SK-N-DZ (cell line): ENCODE measurements around the gene SYT15B. TPM values are rescaled to one million over a fixed set of nuclear protein-coding genes. Genes with fewer than 3 reads are reported as not detected.
"Not testable (repeated sequence)": the region's sequence is repeated elsewhere in the genome, so short reads cannot be mapped to it uniquely, and the experiment has no call there.

Source experiments
- DNase-seq: peaks from one replicate; pipeline ENCODE4 v3.0.0-alpha.2; 2015; ENCODE audit warnings: low spot score
- polyA plus RNA-seq, 2 experiments: library from polyadenylated mRNA; depleted of rRNA; stranded (reverse); fragments of >200 nt; gene quantifications; 2 replicates each; pipeline ENCODE4 v1.2.3, GENCODE V29; 2014

SYT15B gene
- polyA plus RNA-seq (2014; cell fraction: cytosol; rRNA removed) = not detected in 2 replicates
- polyA plus RNA-seq (2014; cell fraction: nucleus; rRNA removed) = 0.33 TPM in 1 of 2 replicates, not detected in the other

DNA sequence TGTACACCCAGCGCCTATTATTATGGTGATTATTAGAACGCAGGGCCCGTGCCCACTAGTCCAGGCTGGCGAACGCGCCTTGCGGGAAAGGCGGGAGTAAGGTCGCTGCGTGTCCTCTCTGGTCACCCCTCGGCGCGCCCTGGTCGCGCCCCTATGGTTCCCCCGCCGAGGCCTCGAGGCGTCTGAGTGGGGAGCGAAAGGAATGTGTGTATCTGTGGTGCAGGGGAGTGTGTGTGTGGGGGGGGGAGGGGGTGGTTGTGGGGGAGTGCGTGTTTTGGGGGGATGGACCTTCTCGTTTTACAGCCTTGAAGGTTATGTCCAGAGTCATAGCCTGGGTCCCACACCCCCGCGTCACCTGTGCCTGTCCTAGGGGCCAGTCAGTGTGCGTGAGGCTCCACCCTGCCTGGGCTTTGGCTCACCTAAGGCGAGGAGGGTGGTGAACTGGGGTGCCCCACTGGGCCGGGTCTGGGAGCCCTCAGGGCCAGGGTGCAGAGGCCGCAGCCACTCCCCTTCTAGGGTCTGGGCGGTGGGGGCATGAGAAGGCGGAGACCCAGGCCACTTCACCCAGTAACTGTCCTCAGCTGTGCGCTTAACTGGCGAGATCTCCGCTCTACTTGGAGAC, at the start of gene SYT15B:
TSS of gene SYT15B (minus strand) at position 39 of the 622 bp plus-strand sequence. CDS start 952 bp downstream, outside the sequence.
- not testable (repeated sequence) for DNase-seq

DNA sequence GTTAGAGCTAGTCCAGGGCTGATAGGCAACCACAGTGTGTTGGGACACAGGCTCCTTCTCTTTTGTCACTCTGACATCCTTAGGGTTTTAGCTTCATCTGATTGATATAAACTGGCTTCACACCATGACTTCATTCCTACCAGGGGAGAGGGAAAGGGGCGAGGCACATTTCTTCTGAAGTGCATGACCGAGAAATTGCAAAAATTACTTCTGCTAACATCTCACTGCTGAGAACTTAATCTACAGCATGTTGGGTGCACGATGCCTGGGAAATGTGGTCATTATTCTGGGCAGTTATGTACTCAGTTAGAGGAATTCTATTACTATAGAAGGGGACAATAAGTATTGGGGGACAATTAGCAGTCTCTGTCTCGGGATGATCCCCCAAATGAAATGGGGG, 16.2 kb upstream of the SYT15B start:
- not testable (repeated sequence) for DNase-seq

DNA sequence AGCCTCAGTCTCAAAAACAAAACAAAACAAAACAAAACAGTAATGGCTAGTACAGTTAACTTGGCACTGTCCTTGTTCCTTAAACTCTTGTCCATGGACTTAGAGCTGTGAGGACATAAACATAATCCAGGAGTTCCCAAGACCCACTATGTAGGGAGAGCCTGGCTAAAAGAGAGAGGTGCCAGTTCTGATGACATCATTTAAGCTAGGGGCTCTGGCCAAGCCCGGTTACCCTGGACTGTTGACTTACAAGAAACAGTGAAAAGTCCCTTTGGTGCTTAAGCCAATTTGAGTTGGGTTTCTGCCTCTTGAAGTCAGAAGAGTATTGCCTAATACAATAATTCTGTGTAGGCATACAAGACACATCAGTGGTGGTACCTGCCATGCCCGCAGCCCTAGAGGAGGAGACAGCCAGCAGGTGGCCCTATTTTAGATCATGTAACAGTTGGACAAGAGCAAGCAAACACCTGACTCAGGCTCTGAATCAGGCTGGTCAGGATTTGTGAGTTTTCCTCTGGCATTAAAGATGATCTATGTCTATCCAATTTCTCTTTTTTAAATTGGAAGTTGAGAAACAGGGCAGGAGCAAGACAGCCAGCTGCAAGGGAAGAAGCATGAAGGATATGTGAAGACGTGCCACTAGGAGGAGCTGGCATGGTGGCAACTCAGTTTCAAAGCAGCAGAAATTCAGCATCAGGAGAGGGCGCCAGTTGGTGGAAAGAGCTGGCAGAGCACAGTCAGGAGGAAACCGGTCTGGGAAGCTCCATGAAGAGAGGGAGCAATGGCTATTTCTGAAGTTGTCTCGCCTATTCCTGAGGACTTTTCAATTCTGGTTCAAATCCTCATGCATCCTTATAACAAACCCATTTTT, 12.2 kb upstream of the SYT15B start:
- peak; percentile 0 for DNase-seq

DNA sequence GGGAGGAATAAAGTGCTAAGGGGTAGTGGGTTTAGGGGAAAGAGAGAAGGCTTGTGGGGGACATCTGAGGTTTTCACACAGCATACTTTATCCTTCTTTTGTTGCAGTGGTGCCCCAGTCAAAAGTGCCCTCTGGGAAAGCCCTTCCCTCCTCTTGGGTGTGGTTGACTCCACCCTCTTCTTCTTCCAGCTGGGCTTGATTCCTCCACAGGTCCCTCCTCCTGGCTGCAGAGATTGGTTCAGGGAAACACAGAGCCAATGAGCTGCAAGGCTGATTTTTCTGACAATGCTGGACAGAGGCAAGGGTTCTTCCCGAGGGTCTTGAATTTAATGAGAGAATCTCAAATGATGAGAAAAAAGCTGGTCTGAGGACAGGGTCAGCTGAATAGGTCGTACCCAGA, 7.4 kb upstream of the SYT15B start:
- DNase-seq = not testable (repeated sequence)

DNA sequence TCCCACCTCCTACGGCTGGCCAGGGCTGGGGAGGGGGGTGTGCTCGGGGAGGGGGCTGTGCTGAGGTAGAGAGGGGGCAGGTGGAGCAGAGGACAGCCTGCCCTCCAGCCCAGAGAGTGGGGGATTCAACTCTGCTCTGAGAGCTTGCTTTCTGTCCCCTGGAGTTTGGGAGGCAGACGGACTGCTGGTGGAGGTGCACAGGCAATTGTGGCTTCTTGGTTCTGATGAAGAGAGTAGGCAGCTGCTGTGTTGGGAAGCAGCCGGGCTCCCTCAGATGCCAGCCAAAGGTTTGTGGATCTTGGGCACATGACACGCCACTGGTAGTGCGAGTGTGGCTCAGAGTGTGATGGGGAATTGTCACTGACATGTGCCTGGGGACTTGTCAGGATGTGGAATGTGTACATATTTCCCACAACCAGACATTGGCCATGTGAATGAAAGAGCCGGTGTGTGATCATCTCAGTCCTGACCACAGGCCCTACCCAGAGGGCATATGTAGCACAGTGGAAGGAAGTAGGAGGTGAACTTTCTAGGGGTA, 5.3 kb upstream of the SYT15B start:
- DNase-seq = not testable (repeated sequence)

DNA sequence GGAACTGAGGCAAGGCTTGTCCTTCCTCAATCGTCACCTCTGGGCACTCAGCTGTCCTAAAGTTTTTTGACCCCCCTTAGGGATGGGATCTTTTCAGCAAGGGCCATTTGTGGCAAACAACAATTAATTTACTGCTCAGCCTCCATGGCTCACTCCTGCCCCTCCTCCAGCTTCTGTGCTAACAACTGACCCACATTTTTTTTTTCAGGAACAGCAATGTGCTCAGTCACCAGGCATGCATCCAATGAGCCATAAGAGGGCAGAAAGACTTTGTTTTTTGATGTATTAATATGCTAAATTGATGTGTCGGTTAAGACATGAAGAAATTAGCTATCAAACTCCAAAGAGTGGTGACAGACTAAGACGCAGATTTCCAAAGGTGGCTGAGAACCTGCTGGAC, 4.7 kb upstream of the SYT15B start:
- peak; percentile 0 for DNase-seq

DNA sequence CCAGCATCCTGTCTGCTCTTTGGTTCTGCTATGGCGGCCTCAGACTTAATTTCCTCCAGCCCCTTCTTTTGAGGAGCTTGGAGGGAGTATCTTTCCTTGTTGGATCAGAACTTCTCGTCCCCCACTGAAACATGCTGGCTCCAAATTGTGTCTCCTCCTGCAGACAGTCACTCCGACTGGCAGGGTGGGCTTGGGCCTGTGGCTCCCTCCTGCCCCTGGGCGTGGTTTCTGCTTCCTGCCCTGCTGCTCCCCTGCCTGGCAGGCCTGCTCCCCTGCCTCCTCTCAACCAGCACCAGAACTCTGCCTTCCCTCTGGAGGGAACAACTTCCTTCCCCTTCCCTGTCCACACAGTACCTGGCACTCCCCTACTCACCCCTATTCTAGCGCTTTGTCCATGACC, 3.8 kb upstream of the SYT15B start:
- DNase-seq = not testable (repeated sequence)

DNA sequence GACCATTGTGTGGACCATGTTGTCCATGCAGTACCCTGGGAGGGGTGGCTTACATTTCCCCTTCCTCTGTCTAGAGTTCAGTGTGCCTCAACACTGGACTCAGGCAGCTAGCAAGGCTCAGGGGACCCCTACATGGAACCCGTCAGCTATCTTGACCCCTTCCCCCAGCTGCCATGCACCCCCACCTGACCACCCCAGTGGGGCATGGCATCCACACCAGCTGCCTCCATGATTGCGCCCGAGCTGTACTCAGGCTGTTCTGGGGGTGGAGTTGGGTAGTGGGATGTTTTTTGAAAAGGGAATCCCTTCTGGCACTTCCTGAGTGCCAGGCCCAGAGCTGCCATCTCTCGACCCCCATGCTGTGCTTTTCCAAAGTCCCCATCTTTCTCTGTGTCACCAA, 1.8 kb upstream of the SYT15B start:
- not testable (repeated sequence) for DNase-seq

DNA sequence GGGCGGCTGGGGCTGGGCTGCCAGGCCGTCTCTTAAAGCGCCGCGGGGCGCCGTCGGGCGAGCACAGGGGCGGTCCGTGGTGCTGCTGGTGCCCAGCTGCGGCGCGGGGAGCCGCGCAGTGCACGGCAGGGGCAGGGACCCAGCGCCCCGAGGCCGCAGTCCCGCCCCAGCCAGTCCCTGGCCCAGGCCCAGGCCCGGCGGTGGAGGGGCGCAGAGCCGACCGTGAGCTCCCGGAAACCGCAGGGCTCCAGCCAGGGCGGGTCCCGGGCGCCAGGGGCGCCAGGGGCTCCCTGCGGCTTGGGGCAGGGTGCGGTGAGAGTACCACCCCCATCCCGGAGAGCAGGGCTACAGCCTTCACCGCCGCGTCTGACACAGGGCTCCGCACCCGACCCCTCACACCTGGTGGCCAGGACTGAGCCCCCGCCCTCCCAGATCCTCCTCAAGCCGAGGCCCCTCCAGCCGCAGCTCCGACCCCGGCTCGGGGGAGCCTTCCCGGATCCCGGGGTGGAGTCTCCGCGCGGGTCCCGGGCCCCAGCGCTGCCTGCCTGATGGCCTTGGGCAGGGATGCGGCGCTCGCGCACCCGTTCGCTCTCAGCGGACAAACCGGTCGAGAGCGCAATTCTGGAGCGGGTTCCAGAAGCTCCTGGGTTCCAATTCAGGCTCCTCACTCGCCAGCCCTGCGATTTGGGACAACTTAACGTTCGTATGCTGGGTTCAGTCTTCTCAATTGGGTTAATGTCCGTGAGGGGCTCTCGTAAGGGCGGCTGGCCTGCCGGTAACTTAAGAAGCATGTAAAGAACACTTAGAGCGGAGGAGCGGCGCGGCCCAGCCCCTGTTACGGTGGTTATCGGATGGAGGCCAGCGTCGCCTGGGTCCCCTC, 478 bp downstream of the SYT15B start:
- DNase-seq = not testable (repeated sequence)

DNA sequence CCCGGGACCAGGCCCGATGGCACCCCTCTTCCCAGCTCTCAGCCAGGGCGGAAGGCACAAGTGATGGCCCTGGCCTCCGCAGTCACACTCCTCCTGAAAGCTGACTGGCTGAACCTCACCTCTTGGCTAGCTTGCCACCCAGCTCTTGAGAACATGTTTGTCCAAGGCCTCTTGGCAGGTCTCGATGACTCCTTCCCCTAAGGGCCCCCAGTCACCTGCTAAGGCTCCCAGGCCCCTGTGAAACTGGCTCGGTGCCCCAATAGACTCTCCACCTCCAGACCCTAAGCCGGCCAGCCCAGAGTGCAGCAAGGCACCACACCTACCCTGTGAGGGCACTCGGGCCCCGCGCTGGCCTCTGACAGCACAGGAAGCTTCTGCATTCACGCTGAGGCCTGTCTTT, 4.5 kb downstream of the SYT15B start:
- DNase-seq = not testable (repeated sequence)

DNA sequence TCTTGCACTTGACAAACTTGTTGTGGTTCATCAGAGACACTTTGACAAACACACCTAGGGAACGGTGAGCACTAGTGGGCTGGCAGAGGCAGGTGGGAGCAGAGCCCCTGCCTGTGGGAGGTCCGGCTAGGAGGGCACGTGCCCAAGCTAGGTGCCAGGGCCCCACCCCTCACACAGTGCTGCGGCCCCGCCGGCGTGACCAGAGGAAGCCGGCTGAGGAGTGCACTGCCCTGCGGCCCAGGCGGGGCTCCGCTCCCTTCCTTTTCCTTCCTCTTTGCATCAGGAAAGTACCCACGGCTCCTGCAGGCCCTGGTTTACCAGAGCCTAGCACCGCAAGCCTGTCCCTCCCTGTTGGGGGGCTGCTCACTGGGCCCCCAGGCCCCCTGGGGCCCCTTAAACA, 7.2 kb downstream of the SYT15B start:
- not testable (repeated sequence) for DNase-seq

DNA sequence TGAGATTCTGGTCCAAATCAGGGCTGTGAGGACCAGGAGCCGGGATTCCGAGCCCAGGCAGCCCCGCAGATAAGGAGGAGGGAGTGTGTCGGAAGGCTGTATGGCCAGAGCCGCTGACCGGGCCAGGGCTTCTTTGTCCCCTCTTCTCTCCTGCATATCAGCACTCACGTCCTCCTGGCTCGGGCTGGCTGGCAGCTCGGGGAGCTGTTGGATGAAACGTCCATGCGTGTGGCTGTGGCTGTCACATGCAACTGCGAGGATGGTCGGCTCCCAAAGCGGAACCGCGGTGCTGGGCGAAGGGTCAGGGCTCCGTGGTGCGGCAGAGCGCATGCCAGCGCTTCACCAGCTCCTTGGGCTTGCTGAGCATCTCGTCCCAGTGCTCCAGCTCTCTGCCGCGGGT, 9.5 kb downstream of the SYT15B start:
- not testable (repeated sequence) for DNase-seq

DNA sequence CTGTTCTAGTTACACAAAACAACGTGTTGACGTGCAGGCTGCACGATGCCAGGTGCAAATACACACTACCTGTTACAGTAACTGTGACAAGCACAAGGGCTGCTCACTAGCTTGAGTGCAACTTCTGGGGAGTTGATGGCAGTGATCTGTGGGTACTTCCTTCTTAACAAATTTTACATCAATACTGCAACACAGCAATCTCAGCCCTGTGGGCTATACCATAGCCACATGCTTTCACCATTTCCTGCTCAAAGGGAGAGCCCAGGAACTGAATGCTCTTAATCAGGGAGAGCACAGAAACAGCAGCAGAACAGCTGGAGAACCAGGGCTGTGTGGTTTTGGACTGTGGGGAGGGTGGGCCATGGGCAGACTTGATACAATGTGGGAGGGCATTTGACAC, 10.2 kb downstream of the SYT15B start:
- not testable (repeated sequence) for DNase-seq

DNA sequence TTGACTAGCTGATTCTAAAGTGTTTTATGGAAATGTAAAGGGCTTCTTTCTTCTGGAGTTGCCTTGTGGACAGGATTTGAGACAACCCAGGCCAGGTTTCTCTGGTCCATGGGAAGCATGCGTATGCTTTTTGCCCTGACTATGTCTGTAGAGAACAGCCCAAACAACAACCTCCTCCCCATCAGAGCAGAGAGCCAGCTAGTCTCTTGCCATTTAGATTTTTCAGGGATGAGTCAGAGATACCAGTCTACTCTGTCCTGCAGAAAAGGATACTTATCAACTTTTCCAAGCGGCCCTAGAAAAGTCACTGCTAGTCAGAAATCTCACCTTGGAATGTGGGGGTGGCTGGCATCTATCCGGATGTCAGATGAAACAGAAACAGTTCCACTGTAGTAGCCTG, 11.6 kb downstream of the SYT15B start:
- DNase-seq = not testable (repeated sequence)

DNA sequence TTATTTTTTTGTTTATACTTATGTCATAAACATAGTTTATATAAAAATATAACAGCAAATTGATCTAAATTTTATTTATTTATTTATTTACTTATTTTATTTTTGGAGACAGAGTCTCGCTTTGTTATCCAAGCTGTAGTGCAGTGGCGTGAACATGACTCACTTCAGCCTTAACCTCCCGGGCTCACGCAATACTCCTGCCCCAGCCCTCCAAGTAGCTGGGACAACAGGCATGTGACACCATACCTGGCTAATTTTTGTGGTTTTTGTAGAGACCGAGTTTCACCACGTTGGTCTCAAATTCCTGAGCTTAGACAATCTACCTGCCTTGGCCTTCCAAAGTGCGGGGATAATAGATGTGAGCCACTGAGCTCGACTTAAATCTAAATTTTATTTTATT, 13.0 kb downstream of the SYT15B start:
- not testable (repeated sequence) for DNase-seq

DNA sequence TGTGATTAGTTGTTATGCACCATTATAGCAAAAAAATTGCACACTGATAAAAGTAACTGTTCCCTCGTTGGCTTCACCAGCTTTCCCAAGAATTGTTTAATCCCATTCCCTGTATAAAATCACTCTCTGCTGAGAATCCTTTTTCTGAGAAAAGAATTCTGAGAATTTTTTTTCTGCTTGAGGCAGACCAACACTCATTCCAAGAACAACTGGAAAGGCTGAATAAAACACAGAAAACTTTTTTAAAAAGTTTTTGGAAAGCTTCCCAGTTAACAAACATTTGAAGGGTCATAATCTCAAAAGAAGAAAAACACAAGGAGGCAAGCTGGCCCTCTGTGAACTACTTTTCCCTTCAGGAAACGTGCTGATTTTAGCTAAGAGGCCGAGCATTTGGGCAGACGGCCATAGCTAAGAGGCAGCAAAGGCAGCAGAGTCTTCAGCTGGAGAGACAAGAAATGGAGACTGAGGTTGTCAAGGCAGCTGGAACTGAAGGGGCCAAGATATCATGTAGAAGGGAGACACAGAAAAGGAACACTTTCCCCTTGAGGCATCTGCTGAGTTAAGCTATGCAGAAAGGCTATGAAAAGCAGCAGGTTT, 16.5 kb downstream of the SYT15B start:
- DNase-seq = not testable (repeated sequence)

DNA sequence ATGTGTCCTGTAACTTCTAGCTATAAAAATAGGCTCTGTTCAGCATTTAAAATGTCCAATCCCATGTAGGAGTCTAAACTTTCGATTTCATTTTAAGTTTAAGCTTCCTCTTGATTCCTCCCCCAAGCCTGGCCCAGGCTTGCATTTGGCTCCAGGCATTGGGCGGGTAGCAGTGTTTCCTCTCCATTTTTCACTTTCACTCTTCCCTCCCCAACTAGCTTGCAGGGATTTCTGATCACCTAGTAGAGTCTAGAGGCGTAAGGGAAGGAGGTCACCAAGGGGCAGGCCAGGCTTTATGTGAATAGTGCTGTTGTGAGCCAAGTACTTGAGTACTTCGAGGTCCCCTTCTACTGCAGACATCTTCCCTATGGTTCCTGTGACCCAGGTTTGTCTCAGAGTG, 18.5 kb downstream of the SYT15B start:
- not testable (repeated sequence) for DNase-seq

DNA sequence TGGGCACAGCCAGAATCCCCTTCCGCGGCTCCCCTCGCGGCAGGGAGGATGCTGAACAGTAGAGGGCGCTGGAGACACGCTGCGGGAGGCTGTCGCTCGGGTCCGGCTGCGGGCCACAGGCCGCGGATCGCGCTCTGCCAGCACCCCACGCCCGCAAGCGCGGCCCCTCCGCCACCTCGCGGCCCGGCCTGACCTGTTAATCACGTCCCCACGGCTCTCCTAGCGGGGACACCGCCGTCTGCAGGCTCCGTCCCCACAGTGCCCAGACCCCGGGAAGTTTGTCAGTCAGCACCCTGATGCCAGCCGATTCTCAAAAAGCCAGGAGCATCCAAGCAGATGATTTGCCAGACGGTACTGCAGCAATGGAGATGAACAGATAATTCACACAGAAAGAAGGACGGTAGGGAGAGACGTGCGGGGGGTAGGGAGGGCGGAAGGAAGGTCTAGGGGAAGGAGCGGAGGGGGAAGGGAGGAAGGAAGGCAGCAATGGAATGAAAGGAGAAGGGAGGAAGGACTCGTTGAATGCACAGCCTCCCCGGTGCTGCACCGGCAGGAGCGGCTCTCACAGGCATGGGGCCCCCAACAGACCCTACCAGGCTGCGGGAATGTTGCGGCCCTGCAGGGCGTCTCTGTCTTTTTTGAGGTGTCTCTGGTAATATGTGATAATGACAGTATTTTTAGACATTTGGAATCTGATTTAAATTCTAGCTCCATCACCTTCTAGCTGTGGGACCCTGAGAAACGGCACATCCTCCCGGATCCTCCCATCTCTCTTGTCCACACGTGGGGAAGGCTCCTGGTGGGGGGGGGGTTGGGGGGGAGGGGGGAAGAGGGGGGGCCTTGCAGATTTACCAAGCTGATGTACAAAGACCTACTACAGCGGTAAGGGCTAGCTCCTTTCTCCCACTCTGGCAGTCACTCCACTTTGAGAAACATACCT, 19.5 kb downstream of the SYT15B start:
- DNase-seq = peak; percentile 0

DNA sequence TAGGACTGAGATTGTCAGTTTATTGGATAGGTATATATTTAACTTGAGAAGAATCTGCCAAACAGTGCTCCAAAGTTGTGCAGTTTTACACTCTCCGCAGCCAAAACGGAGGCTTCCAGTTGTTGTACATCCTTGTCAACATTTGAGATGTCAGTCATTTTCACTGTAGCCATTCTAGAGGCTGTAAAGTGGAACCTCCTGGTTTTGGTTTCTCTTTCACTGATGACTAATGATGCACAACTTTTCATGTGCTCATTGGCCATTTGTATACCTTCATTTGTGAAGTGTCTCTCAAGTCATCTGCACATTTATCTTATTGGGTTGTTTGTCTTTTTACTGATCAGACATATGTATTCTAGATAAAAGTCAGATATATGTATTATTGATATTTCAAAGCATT, 22.5 kb downstream of the SYT15B start:
- DNase-seq = not testable (repeated sequence)

DNA sequence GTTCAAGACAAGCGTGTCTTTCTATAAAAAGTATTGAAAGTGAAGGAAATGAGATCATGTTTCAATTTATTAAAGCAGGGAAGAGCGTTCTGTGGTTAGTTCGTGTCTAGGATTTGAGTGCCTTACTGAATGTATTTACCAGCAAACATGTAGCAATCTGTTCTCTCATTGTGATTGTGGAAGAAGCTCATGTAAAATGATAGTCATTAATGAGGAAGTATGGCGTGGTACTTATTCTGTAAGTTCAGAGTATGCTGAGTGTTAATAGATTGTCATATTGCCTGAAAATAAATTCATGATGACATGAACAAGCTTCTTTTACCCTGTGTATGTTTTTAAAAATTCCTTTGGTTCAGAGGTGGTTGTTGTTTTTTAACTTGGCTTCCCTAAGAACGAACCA, 32.5 kb downstream of the SYT15B start:
- DNase-seq = not testable (repeated sequence)
